GM21423 (cell line): ENCODE data around the gene SPATA18.

Experiments
- ATAC-seq: cut with Tn5 transposase; IDR thresholded peaks from one replicate; pipeline ENCODE4 v1.9.1; 2021; ENCODE audit warnings: mild to moderate bottlenecking, moderate library complexity; ENCODE audit not compliant: unreplicated experiment

SPATA18 gene, protein sequence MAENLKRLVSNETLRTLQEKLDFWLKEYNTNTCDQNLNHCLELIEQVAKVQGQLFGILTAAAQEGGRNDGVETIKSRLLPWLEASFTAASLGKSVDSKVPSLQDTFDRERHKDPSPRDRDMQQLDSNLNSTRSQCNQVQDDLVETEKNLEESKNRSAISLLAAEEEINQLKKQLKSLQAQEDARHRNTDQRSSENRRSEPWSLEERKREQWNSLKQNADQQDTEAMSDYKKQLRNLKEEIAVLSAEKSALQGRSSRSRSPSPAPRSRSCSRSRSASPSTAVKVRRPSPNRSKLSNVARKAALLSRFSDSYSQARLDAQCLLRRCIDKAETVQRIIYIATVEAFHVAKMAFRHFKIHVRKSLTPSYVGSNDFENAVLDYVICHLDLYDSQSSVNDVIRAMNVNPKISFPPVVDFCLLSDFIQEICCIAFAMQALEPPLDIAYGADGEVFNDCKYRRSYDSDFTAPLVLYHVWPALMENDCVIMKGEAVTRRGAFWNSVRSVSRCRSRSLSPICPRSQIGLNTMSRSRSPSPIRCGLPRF

DNA sequence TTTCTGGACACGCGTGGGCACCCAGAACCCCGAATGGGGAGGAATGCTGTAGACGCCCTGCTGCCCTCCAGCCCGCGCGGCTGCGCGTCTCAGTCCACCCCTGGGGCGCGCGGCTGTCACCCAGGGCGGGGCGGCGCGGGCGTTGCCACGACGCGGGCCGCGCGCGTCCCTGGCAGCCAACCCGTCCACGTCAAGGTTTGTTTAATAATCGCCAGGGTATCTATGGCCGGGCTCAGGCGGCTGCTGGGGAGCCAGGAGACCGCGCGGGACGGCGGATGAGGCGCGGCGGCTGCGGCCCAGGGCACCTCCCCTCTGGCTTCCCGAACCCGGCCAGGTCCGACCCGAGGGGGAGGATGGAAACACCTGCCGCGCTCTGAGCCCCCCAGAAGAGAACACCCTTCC is at the start of gene SPATA18:
SPATA18 (plus strand) TSS at position 92 of the 402 bp plus-strand sequence. CDS start 401 bp downstream, outside the sequence.
- peak; percentile 46 for ATAC-seq

DNA sequence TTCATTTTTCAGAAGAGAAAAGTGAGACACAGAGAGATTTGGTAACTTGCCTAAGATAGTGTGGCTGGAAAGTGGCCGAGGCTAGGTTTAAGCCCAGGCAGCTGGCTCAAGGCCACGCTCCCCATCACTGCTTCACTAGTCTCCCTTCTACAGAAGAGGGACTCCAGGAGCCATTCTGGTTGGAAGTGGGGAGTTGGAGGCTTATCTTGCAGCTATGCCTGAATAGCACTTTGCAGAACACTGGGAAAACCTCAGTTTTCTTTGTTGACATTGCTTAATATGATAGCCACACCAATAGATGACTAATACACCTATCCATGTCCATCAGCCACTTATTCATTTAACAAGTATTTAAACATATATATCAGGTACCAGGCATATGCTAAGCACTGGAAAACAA is 49.5 kb upstream of the SPATA18 start:
- no peak for ATAC-seq

DNA sequence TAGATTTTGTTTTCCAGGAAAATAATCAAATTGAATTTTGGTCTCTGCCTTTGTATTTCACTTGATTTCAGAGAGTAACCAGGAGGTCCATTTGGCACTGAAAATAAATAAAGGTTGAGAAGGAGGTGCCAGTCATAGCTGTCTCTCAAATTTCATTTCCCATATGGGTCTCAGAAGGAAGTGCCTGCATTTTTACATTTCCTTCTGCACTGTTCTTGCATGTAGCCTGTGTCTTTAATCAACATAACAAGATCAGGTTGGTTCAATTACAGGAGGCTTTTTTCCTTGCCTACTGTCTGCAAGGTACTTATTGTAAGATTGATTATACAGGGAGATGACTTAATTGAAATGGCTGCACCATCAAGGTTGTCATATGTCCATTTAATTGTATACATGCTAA is 46.7 kb upstream of the SPATA18 start:
- ATAC-seq = no peak

DNA sequence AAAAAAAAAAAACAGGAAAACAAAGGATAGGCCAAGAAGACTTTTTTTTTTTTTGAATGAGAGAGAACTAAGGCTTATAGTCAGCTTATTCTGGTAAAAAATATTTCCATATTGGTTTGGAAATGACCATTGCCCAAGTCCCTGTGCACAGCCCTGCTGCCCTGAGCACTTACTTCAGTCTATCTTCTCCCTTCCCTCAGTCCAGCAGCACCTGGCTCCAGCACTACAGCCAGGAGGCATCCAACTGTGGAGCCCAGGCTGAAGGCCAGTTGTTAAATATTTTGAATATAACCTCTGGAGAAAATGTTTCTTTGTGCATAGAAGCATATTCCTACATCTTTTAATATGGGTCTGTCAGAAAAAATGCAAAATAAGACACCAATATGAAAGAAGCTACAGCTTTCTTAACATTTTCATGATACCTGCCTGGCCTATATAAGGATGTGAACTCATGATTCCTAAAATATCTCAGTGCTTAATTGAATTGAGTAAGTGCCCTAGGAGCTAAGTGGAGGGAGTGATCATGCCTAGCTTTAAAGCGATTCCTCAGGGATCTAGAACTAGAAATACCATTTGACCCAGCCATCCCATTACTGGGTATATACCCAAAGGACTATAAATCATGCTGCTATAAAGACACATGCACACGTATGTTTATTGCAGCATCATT is 45.4 kb upstream of the SPATA18 start:
- ATAC-seq = no peak

DNA sequence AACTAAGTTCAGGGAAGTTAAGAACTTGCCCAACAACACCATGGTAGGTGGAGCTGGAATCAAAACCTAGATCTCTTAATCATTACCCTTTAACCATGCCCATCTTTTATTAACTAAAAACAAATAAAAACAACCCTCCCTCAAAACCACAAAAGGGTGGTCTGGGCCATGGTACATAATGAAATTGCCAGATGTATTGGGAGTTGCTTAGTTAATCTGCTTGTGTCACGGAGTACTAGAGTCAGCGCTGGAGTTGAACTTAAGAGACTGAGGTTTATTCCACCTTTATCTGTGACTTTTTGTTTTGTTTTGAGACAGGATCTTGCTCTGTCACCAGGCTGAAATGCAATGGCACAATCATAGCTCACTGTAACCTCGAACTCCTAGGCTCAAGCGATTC is 44.2 kb upstream of the SPATA18 start:
- ATAC-seq = no peak

DNA sequence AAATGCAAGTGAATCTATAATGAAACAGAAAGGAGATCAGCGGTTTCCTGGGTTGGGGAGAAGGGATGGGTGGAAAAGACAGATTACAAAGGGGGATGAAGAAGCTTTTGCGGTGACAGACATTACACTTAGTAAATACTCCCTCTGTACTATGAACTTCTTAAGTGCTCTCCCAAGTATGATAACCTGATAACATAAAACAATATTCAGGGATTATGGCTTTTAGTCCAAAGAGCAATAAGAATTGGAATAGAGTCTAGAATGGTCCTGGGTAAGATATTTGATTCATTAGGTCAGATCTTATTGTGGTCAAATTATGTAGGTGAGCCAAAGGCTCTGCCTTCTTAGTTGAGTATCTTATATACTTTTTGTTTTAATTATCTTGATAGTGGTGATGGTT is 40.1 kb upstream of the SPATA18 start:
- no peak for ATAC-seq

DNA sequence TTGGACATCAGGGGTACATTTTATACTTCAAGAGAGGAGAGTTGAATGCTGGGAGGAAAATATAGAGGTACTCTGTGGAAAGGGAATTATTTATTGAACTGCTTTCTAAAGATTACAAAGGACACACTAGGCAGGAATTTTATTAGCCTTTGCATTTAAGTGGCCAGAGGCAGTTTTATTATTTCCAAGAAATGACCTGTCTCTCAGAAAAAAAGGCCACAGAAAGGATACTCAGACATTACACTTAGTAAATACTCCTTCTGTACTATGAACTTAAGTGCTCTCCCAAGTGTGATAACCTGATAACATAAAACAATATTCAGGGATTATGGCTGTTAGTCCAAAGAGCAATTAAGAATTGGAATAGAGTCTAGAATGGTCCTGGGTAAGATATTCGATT is 38.5 kb upstream of the SPATA18 start:
- ATAC-seq = no peak

DNA sequence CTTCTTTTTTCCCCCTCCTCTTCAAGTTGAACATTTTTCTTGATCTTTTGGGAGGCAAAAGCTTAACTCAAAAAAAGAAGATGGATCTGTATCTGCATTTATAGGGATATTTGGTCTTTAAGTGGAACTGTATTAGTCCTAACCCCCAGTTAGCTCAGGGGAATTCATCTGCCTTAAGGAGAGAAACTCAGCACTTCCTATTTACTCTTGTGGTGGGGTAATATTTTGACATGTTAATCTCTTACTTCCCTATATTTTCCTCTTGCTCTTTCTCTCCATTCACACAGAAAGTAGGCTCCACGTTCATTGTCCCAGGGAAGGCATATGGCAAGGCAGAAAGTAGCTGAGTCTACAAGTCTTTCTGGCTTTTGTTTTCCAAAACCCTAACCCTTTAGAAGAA is 36.2 kb upstream of the SPATA18 start:
- ATAC-seq = no peak

DNA sequence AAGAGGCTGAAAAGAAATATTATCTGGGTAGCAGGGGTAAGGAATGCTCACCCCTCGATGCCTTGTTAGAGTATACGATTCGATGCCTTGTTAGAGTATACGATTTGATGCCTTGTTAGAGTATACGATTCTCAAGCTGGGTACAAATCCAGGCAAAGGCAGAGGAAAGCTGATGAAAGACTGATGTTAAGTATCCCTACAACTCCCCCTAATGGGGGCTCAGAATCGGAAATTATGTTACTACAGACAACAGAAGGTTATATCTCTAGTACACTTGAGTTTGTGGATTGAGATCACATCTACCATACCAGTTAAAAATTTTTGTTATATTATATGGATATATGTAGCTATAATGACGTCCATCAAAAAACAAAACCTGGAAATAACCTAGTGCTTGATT is 35.7 kb upstream of the SPATA18 start:
- no peak for ATAC-seq

DNA sequence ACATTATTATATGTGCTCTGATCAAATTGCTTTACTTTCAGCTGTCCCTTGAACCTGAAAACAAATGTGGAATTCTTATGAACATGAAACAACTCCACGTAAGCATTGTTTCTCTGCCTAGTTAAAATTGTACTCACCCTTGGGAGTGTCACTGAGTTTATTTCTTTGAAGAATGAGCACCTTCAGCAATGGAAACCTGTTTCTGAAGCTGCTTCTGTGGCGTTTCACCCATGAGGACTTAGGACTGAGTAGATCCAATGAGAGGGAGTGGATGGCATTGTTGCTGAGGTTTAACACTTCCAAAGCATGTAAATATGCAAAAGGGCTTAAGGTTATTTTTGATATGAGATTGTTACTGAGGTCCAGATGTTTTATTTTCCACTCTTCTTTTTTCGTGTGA is 34.1 kb upstream of the SPATA18 start:
- ATAC-seq = no peak

DNA sequence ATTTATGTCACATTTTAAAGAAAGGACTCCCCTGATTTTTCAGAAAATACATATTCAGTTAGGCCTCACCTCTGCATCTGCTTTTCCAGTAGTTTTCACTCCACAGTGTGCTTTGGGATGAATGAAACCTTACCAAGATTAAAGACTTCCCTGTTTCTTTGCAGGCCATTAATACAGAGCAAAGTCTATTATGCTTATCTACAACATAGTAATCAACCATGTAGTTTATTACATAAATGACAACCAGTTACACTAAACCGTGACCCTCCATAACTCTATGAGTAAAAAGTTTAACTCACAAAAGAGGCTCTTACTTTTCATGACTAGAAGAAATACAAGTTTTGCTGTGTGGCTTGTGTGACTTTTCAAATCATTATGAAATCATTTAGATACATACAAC is 33.3 kb upstream of the SPATA18 start:
- no peak for ATAC-seq

DNA sequence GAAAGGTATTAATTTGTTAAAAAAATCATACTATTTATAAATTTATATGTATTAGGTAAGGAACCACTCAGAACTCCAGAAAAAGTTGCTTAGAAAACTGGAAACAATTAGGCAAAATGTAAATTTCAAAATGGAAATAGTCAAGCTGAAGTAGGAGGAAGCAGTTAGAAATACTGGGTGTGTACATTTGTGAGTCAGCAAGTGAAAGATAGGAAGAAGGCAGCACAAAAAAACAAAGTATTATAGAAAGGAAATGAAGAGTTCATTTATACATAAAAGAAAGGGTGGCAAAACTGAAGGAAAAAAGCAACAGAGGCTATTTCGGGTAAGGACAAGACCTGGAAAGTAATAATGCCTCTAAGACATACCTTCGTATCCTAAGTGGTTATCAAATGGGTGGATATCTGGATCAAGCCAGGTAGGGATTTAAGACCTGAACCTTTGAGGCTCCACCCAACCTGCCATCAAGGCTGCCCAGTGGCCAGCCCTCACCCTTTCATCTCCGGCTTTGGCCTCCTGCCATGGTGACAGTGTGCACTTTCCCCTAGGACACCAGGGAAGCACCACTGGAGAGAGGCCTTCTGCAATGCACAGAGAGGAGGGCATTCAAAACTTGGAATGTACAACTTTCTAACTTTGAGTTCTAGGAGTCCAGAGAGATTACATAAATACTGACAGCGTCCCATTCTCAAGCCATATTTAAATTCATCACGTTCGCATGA is 31.0 kb upstream of the SPATA18 start, which contains the start of gene LRRC66:
LRRC66 (minus strand) TSS at position 428 of the 722 bp plus-strand sequence. CDS start 2,750 bp downstream, outside the sequence.
- ATAC-seq = no peak

DNA sequence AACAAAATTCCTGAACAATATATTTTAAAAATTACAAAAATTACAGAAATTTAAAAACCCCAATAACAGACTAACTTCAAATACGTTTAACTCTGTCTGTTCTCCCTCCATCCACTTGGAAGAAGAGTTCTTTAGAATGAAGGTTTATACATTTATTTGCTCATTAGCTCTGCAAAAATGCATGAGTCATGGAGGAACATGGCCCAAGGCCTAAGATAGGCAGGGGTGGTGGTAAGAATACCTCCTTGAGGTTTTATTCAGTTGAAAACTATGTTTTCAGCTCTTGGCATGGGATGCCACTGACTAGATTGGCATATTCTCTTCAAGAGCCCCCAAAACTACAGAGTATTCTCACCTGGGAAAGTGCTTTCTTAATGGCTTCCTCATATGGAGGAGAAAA is 22.1 kb upstream of the SPATA18 start:
- no peak for ATAC-seq

DNA sequence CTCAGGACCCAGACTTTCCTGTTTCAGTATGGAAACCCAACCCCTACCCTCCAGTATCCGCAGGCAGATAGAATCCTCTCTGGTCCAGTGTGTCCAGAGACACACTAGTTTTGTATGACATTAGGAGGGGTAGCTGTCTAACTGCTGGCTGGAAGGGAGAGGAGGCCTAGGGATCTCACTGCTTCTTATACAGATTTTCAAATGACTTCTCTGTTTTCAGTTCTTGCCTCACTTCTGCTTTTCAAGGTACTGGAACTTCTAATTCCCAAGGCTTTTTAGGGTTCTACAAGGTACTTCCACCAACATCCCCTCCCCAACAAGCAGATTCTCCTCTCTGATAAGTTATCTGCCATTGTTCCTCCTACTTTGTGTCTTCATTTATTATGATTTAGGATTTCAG is 19.1 kb upstream of the SPATA18 start:
- ATAC-seq = no peak

DNA sequence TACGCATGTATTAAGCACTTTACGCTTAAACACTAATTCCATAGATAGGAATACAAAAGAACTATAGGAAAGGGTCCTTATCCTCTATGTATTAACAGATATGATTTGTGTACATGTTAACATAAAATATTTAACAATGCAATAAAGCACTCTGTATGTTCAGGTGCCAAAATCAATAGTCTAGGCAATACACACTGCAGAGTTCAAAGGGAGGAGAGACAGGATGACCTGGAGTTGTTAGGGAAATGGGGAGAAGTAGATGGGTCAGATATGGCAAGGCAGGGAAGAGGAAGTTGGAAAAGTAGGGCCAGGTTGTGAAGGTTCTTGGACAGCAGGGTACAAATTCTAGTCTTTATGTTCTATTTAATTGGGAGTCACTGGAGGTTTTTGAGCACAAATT is 15.9 kb upstream of the SPATA18 start:
- no peak for ATAC-seq

DNA sequence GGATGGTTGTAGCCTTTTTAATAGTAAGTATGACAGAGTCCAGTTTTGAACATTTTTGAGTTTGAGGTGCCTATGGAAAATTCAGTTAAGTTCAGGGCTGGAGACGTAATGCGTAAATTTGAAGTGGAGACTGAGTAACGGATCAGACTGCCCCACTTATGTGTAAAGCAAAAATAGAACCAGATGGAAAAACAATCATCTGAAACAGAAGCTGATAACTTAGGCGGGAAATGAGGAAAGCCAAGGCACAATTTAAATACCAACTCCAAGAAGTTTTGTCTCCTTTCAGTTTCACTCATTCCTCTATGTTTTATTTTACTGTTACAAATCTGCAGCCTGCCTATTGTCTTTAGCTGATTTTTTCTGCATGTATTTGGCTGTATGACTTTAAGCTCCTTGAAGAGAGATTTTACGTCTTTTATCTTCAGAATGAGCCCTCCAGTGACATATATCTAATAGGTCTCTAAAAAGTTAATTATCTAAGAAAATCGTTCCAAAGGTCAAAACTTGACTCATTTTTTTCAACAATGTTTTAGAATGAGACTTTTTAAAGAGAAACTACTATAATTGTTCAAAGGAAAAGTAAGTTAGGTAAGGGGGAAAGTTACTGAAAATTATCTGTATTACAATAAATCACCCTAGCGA is 14.1 kb upstream of the SPATA18 start:
- ATAC-seq = no peak

DNA sequence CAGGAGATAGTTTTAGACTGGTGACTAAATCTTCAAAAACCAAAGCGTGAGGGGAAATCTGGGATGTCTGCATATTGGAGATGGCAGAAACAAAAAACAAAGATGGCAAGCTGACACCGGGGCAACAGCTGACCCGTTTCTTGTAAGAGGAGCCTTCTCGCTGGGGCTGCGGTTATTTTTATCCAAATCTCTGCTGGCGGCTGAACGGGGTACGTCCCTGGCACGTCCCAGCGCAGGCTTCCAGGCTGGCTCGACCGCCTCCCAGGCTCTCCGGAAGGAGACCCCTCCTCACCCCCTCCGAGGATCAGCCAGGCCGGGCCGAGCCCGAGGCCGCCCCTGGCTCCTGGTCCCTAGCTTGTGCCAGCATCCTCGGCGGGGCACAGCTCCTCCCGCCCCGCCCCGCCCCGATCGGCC is 13.4 kb upstream of the SPATA18 start:
- ATAC-seq = peak; percentile 49

DNA sequence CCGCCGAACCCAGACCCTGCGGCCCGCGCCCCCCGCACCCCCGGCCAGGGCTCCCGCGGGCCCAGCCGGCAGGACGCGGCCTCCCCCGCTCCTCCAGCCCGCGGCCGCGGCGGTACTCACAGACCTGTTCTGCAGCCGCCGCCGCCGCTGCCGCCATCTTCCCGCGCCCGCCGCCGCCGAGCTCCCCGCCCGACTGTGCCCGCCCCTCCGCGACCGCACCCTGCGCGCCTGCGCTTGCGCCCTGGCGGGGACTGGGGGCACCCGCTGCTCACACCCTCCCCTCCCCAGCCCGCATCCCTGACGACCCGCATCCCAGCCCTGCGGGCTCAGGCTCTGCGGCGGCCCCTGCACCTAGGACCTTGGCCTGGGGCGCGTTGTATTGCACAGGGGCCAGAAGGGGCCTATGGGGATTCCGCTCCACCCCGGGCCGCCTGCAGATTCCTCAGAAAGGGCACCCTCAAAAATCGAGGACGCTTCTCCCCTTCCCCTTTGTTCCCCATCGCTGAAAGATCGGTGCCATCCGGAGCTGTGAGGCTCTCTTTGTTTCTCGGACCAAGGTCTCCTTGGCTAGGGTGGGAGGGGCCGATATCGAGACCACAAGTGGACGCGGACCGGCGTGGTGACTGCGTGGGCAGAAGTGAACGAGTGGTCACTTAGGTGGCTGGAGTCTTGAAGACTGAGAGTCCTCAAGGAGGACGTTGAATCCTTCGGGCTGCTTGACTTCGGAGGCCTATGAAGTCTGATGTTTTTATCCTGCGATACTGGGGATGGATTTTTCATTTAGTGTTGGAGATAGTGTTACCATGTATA is 12.8 kb upstream of the SPATA18 start, which contains the start of gene SGCB:
SGCB (minus strand) TSS at position 197 of the 810 bp plus-strand sequence; CDS start at position 157, 40 bp downstream.
- ATAC-seq = peak; percentile 95

DNA sequence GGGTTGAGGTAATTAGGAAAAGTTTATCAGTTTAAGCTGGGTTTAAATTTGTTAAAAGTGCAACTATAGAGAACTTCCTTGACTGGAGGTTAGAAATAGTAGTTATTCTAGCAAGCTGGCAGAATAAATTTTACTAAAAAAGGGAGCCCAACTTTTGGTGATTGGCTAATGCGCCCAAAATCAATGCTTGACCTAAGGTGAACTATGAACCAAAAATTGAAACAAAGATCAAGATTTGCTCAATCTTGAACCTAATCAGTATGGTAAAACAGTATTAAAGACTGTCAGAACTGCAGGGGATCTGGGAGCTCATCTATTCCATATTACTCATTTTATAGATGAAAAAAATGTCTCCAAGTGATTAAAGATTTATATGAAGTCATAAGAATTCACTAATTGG is 6.1 kb upstream of the SPATA18 start:
- ATAC-seq = no peak

DNA sequence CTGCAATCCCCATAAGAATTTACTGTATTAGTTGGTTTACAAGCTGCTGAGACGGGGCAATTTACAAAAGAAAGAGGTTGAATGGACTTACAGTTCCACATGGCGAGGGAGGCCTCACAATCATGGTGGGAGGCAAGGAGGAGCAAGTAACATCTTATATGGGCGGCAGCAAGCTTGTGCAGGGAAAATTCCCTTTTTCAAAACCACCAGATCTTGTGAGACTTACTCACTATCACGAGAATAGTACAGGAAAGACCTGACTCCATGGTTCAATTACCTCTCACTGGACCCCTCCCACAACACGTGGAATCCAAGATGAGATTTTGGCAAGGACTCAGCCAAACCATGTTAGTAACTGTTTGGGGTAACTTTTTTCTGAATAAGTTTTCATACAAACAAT is 1.8 kb upstream of the SPATA18 start:
- ATAC-seq = no peak
